ENCODE measurements around the gene MRPS9.

GRCh38 chr2:105141099-105141614 lies 103.3 kb downstream of the MRPS9 start:
- TF ChIP-seq, protein P1, sequence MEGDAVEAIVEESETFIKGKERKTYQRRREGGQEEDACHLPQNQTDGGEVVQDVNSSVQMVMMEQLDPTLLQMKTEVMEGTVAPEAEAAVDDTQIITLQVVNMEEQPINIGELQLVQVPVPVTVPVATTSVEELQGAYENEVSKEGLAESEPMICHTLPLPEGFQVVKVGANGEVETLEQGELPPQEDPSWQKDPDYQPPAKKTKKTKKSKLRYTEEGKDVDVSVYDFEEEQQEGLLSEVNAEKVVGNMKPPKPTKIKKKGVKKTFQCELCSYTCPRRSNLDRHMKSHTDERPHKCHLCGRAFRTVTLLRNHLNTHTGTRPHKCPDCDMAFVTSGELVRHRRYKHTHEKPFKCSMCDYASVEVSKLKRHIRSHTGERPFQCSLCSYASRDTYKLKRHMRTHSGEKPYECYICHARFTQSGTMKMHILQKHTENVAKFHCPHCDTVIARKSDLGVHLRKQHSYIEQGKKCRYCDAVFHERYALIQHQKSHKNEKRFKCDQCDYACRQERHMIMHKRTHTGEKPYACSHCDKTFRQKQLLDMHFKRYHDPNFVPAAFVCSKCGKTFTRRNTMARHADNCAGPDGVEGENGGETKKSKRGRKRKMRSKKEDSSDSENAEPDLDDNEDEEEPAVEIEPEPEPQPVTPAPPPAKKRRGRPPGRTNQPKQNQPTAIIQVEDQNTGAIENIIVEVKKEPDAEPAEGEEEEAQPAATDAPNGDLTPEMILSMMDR (IDR thresholded peaks at IDR 0.05; ENCODE audit: borderline replicate concordance, extremely low read depth, low read length, poor library complexity, severe bottlenecking): no peak
- TF ChIP-seq EZH2 (IDR thresholded peaks at IDR 0.05; ENCODE audit: borderline replicate concordance, low read depth, low read length, severe bottlenecking): no peak

Measured in DND-41 (cell line).